Upper lobe of right lung (tissue), 1 donor: ENCODE measurements around the gene IQGAP1. TPM values are rescaled to one million over a fixed set of nuclear protein-coding genes. Genes with fewer than 3 reads are reported as not detected.

Source experiments
- ATAC-seq: fragments of 200-7000 bp; cut with Tn5 transposase; one replicate; pipeline ENCODE4 v1.9.1; 2020; ENCODE audit warnings: mild to moderate bottlenecking, moderate library complexity
- DNase-seq: peaks from one replicate; pipeline ENCODE4 v3.0.0-alpha.2; 2020
- H3K27ac ChIP-seq: fragments of 200-600 bp; one replicate; pipeline ENCODE4 v1.8.0; 2022
- H3K27me3 ChIP-seq: fragments of 200-600 bp; one replicate; pipeline ENCODE4 v1.8.0; 2022; ENCODE audit warnings: mild to moderate bottlenecking
- H3K36me3 ChIP-seq: fragments of 200-600 bp; one replicate; pipeline ENCODE4 v1.8.0; 2022
- H3K4me1 ChIP-seq: fragments of 200-600 bp; one replicate; pipeline ENCODE4 v1.8.0; 2022
- H3K4me3 ChIP-seq: fragments of 200-600 bp; one replicate; pipeline ENCODE4 v1.8.0; 2022; ENCODE audit warnings: mild to moderate bottlenecking
- H3K9me3 ChIP-seq: fragments of 200-600 bp; one replicate; pipeline ENCODE4 v1.8.0; 2022
- CTCF ChIP-seq: fragments of 200-600 bp; IDR thresholded peaks from one replicate; pipeline ENCODE4 v1.8.0; 2022; ENCODE audit warnings: antibody characterized with exemption
- intact Hi-C: fragments of 100-400 bp; cut with DNase I; formaldehyde crosslinking; loops from one replicate; pipeline ENCODE4 v1.11.0; 2022
- total RNA-seq: library from RNA; stranded (reverse); fragmentation: NEBNext Ultra II Directional; extraction: Animal tissue kit (Norgen Biotek cat#: 25700); gene quantifications from one replicate; pipeline ENCODE4 v1.2.1, GENCODE V29; 2021
- donor health status: DM: no; HTN: yes; CAD: no; lungs with severe emphysema.

Gene IQGAP1
- total RNA-seq, 1 donor from 2014 or later = 256 TPM

GRCh38 chr15:90352107-90352893, 35.7 kb upstream of the IQGAP1 start, which contains the start of gene ZNF774:
Gene ZNF774, plus strand, starts transcription at chr15:90352284. Its CDS starts 2,377 bp downstream, at chr15:90354661.
- peak; percentile 99 for ATAC-seq
- Histone ChIP-seq H3K4me3 (peak within 1 kb of the TSS; percentile 94), H3K9me3 (no peaks in the 10 kb centered on the region), H3K4me1 (peaks cover 9% of the 10 kb centered on the region), H3K27ac (peak within 1 kb of the TSS; percentile 70), H3K36me3 (no peaks in the 10 kb centered on the region), H3K27me3 (no peaks in the 10 kb centered on the region)
- TF ChIP-seq CTCF = no peak
- DNase-seq = peak; percentile 93
- intact Hi-C loops = no loop called here

GRCh38 chr15:90354986-90355385, 33.1 kb upstream of the IQGAP1 start:
- Histone ChIP-seq H3K27me3 (no peaks in the 10 kb centered on the region), H3K4me1 (peaks cover 9% of the 10 kb centered on the region), H3K36me3 (no peaks in the 10 kb centered on the region), H3K9me3 (no peaks in the 10 kb centered on the region), H3K4me3 (no peak overlapping the region), H3K27ac (no peak overlapping the region)
- ATAC-seq (no peak), DNase-seq (no peak)
- intact Hi-C loops = no loop called here
- TF ChIP-seq CTCF = no peak

- H3K27ac ChIP-seq = no peak overlapping the region
- ATAC-seq (no peak), DNase-seq (no peak)
- no peaks in the 10 kb centered on the region for H3K36me3 ChIP-seq
- no peak overlapping the region for H3K4me3 ChIP-seq
- no peak for TF ChIP-seq CTCF
- intact Hi-C loops = no loop called here
- H3K27me3 ChIP-seq = no peaks in the 10 kb centered on the region
- peaks cover 15% of the 10 kb centered on the region for H3K4me1 ChIP-seq
- H3K9me3 ChIP-seq = no peaks in the 10 kb centered on the region
Measured at GRCh38 chr15:90358124-90359033, 29.7 kb upstream of the IQGAP1 start.

- intact Hi-C loops = loop anchor here (5.0 kb wide), 1 partner anchor 122 kb away; no protein-coding TSS in a partner anchor
- no peak for TF ChIP-seq CTCF
- Histone ChIP-seq H3K4me3 (no peak overlapping the region), H3K9me3 (no peaks in the 10 kb centered on the region), H3K27me3 (no peaks in the 10 kb centered on the region), H3K4me1 (peaks cover 15% of the 10 kb centered on the region), H3K36me3 (no peaks in the 10 kb centered on the region), H3K27ac (no peak overlapping the region)
- no peak for ATAC-seq
- DNase-seq = no peak
Measured at GRCh38 chr15:90360746-90361145, 27.3 kb upstream of the IQGAP1 start.

- Histone ChIP-seq H3K27ac (no peak overlapping the region), H3K36me3 (no peaks in the 10 kb centered on the region), H3K4me3 (no peak overlapping the region), H3K4me1 (peaks cover 22% of the 10 kb centered on the region), H3K9me3 (no peaks in the 10 kb centered on the region), H3K27me3 (no peaks in the 10 kb centered on the region)
- no peak for TF ChIP-seq CTCF
- no peak for DNase-seq
- intact Hi-C loops = loop anchor here (5.0 kb wide), 1 partner anchor 119 kb away; no protein-coding TSS in a partner anchor
- no peak for ATAC-seq
Measured at GRCh38 chr15:90362936-90363212, 25.2 kb upstream of the IQGAP1 start.
